HG02623 (cell line): ENCODE results near the gene OSTF1.

Source experiments
- ATAC-seq: cut with Tn5 transposase; IDR thresholded peaks from one replicate; pipeline ENCODE4 v1.9.1; 2021; ENCODE audit warnings: moderate library complexity; ENCODE audit not compliant: unreplicated experiment

The OSTF1 gene

DNA sequence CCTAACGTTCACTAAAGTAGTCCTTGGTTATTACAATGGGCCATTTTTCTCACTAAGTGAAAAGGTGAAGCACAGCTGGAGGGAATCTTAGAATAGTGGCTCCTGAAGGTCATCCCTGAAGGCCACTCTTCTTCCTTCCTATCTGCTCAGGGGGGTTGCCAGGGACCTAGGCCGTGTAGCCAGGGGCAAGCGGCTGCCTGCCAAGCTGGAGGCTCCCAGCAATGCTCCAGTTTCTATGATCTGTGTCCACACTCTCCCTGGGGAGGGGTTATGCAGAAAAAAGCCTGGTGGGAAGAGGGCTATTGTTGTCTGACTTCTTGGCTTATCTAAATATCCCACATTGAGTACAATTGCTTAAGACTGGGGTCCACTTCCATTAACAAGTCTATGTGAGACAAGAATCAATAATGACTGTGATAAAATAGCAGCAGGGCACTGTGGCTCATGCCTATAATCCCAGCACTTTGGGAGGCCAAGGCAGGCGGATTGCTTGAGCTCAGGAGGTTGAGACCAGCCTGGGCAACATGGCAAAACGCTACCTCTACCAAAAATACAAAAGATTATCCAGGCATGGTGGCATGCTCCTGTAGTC, 4.1 kb upstream of the OSTF1 start:
- no peak for ATAC-seq

- no peak for ATAC-seq
Measured at GRCh38 chr9:75085640-75086039, 2.7 kb upstream of the OSTF1 start.

- no peak for ATAC-seq
Measured at GRCh38 chr9:75086541-75087288, 1.6 kb upstream of the OSTF1 start.

- peak; percentile 20 for ATAC-seq
Measured at GRCh38 chr9:75087289-75087823, 958 bp upstream of the OSTF1 start.

DNA sequence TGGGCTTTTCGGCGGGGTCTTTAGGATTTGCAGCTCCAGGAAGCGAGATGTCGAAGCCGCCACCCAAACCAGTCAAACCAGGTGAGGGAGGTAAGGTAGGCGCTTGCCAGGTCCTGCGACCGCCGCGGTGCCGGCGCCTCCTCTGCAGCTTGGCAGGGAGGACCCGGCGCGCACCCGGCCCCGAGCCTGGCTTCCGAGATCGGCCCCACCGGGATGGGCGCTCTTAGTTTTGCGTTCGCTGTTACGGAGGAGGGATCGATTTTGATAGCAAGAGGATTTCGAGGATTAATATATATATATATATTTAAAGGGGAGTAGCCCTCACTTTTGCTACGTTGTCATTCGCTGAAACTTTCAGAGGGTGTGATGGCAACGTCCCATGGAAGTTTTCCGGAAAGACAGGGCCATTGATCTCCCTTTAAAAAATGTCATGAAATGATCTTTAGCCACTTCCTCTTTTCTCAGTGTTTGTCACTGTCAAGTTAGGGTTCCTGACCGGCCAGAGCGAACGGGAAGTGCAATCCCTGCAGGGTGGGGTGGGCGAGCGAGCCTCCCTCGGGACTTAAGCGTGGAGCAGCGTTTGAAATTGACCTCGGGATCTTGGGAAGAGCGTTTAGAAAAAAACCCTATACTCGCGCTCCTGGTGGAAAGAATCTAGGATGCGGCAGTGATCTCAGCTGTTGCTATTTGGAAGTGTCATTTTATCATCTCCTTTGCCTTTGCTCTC, 495 bp downstream of the OSTF1 start:
- peak; percentile 29 for ATAC-seq

GRCh38 chr9:75089373-75089766, 1.1 kb downstream of the OSTF1 start:
- ATAC-seq: no peak

GRCh38 chr9:75090579-75090978, 2.3 kb downstream of the OSTF1 start:
- ATAC-seq: no peak

DNA sequence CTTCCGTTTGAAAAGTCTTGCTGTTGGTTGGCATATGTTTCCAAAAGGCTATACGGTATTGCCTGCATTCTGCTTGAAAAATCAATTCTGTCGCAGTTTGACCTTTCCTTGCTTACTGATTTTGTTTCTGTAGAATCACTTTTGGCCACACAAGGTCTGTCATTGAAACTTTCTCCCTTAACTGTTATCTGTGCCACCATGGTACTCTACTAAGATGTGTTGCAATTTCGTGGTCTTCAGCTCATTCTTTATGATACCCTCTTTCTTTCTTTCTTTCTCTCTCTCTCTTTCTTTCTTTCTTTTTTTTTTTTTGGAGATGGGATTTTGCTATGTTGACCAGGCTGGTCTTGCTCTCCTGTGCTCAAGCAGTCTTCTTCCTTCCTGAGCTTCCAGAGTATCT, 4.5 kb downstream of the OSTF1 start:
- ATAC-seq: no peak

GRCh38 chr9:75096796-75097195, 8.5 kb downstream of the OSTF1 start:
- no peak for ATAC-seq

- ATAC-seq: no peak
Measured at GRCh38 chr9:75101004-75101588, 12.8 kb downstream of the OSTF1 start.

DNA sequence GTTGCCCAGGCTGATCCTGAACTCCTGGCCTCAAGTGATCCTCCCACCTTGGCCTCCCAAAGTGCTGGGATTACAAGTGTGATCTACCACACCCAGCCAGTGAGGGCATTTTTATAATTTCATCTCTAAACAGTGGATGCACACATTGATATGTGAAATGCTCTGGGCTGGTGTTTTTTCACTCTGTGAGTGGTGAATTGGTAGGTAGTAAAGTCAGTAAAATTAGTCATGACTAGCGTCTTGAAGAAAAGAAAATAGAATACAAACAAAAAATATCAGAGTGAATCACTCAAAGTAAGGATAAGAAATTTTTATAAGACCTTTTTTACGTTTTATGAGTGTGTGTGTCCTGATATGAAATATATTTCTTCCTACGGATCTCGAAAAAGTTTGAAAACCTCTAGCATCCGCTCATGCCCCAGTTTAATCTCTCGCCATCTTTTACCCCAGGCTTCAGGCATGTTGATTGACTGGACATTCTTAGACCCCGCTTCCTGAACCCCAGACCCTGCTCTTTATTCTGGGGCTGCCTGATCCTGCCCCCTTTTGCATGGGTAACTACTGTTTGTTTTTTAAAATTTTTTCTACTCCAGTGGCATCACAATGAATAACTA, 14.0 kb downstream of the OSTF1 start:
- no peak for ATAC-seq

GRCh38 chr9:75104607-75105006, 16.3 kb downstream of the OSTF1 start:
- ATAC-seq: no peak

GRCh38 chr9:75105019-75105540, 16.8 kb downstream of the OSTF1 start:
- ATAC-seq: no peak

DNA sequence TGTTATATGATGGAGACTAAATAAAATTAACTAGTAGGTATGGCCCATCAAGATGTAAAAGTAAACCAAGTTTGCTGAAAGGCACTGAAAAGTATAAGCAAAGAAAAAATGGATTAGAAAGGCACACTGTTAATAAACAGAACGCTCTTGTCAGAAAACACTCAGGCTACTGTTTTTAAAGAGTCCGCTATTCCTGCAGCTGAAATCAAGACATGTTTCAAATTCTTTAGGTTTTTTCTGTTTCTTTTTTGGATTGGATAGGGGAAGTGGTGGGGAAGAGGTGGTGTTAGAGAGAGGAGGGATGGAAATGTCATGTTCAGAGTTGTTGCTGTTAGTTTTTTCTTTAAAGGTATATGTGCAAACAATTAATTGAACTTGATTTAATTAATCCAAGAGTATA, 17.5 kb downstream of the OSTF1 start:
- ATAC-seq: no peak

GRCh38 chr9:75106857-75107256, 18.5 kb downstream of the OSTF1 start:
- no peak for ATAC-seq

GRCh38 chr9:75108571-75108970, 20.3 kb downstream of the OSTF1 start:
- no peak for ATAC-seq

GRCh38 chr9:75109210-75109839, 21.0 kb downstream of the OSTF1 start:
- no peak for ATAC-seq

DNA sequence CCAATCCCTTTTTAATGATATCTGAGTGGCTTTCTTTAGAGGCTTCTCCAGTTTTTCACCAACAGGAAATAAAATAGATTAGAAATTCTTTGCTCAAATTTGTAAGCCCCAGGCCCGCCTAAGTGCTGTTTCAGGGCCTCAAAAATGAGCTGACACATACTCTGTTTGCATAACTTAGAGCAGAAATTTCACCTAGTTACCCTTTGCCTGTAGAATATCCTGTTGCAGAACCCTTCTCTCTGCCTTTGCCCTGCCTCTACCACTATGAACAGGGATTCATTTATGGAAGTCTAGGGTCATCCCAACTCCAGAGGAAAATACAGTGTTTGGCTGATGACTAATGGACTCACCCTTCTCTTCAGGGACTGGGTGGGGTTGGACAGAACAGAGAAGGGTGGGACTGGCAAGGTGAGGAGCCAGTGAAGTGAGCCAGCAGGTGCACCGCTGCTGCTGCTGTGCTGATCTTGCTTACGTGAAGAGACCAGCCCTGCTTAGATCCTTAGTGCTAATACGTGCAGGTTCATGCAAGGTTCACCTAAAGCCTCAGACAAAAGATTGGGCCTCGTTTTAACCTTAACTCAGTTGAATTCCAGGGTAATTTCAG, 22.8 kb downstream of the OSTF1 start:
- no peak for ATAC-seq

DNA sequence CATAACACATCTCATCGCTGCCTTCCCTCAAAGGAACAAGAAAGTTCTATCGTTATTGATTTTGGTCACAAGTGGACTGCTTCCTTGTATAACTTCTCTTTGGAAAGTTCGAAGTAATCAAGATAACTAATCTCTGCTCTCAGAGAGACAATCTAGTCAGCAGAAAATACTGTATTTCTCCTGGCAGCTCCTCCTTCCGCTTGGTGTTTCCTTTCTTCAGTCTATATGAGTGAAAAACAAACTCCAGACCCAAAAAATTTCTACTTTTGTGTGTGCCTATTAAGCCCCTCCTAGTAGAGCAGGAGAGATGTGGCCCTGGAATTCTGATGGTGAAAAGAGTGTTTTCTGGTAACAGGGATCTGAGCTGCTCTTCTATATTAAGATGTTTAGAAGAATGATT, 24.5 kb downstream of the OSTF1 start:
- no peak for ATAC-seq

GRCh38 chr9:75116306-75116705, 28.0 kb downstream of the OSTF1 start:
- ATAC-seq: no peak
